GM23338 (cell line): ENCODE data around the gene CPT1C. TPM values are rescaled to one million over a fixed set of nuclear protein-coding genes. Genes with fewer than 3 reads are reported as not detected.

ENCODE experiments used
- ATAC-seq: fragments of 200-7000 bp; cut with Tn5 transposase; 3 replicates; pipeline ENCODE4 v1.9.1; 2020
- DNase-seq: peaks from one replicate; pipeline ENCODE4 v3.0.0-alpha.2; 2015; ENCODE audit warnings: low spot score
- H2AFZ ChIP-seq: fragments of 200-600 bp; sonication (generic); 2 replicates; pipeline ENCODE4 v1.8.0; 2016; ENCODE audit warnings: antibody characterized with exemption, mild to moderate bottlenecking, moderate library complexity
- H3F3A ChIP-seq: fragments of 200-600 bp; sonication (generic); replicated peaks from 2 replicates; pipeline ENCODE4 v1.8.0; 2017; ENCODE audit warnings: antibody characterized with exemption, mixed run types, low read depth
- H3K27ac ChIP-seq: fragments of 200-600 bp; sonication (generic); 2 replicates; pipeline ENCODE4 v1.6.1; 2016; ENCODE audit warnings: low read depth
- H3K27me3 ChIP-seq: fragments of 200-600 bp; sonication (generic); 2 replicates; pipeline ENCODE4 v1.8.0; 2016; ENCODE audit warnings: mild to moderate bottlenecking, mixed run types, moderate library complexity; ENCODE audit not compliant: insufficient read depth
- H3K36me3 ChIP-seq: fragments of 200-600 bp; sonication (generic); 2 replicates; pipeline ENCODE4 v1.8.0; 2016; ENCODE audit warnings: mild to moderate bottlenecking; ENCODE audit not compliant: insufficient read depth
- H3K4me1 ChIP-seq: fragments of 200-600 bp; sonication (generic); 2 replicates; pipeline ENCODE4 v1.8.0; 2016; ENCODE audit warnings: mild to moderate bottlenecking, moderate library complexity; ENCODE audit not compliant: insufficient read depth
- H3K4me2 ChIP-seq: fragments of 200-600 bp; sonication (generic); 2 replicates; pipeline ENCODE4 v1.7.1; 2017; ENCODE audit warnings: mixed run types
- H3K4me3 ChIP-seq: fragments of 200-600 bp; sonication (generic); 2 replicates; pipeline ENCODE4 v1.6.1; 2016; ENCODE audit warnings: mixed run types
- H3K79me2 ChIP-seq: fragments of 200-600 bp; sonication (generic); replicated peaks from 2 replicates; pipeline ENCODE4 v1.8.0; 2017; ENCODE audit warnings: mild to moderate bottlenecking; ENCODE audit not compliant: insufficient read depth
- H3K9me2 ChIP-seq: fragments of 200-600 bp; sonication (generic); 2 replicates; pipeline ENCODE4 v1.8.0; 2017; ENCODE audit not compliant: insufficient read depth
- H4K20me1 ChIP-seq: fragments of 200-600 bp; sonication (generic); replicated peaks from 2 replicates; pipeline ENCODE4 v1.8.0; 2017; ENCODE audit warnings: mild to moderate bottlenecking; ENCODE audit not compliant: insufficient read depth
- H3K27ac Mint-ChIP-seq: 2 replicates; pipeline ENCODE4 v1.8.0; 2020; ENCODE audit warnings: inconsistent platforms, mild to moderate bottlenecking, moderate library complexity, mixed read lengths
- H3K27me3 Mint-ChIP-seq: 3 replicates; pipeline ENCODE4 v1.8.0; 2022; ENCODE audit warnings: low read depth, mild to moderate bottlenecking, moderate library complexity, mixed read lengths, inconsistent platforms; ENCODE audit not compliant: insufficient read depth, poor library complexity
- H3K36me3 Mint-ChIP-seq: 3 replicates; pipeline ENCODE4 v1.8.0; 2021; ENCODE audit warnings: low read depth, mild to moderate bottlenecking, inconsistent platforms, moderate library complexity, mixed read lengths
- H3K4me1 Mint-ChIP-seq: 3 replicates; pipeline ENCODE4 v1.8.0; 2020; ENCODE audit warnings: mild to moderate bottlenecking, inconsistent platforms, mixed read lengths
- H3K4me3 Mint-ChIP-seq: 3 replicates; pipeline ENCODE4 v1.8.0; 2021; ENCODE audit warnings: moderate library complexity, mild to moderate bottlenecking, inconsistent platforms, mixed read lengths
- H3K9me3 Mint-ChIP-seq: 3 replicates; pipeline ENCODE4 v1.8.0; 2020; ENCODE audit warnings: moderate library complexity, mild to moderate bottlenecking, inconsistent platforms, mixed read lengths
- EZH2 ChIP-seq: fragments of 200-600 bp; sonication (generic); IDR thresholded peaks from one replicate; pipeline ENCODE4 v1.8.0; 2017; ENCODE audit warnings: antibody characterized with exemption, mild to moderate bottlenecking, low read depth; ENCODE audit not compliant: unreplicated experiment
- EZH2phosphoT487 ChIP-seq: fragments of 200-600 bp; sonication (generic); IDR thresholded peaks from one replicate; pipeline ENCODE4 v1.8.1; 2018; ENCODE audit warnings: antibody characterized with exemption; ENCODE audit not compliant: unreplicated experiment
- JUNB ChIP-seq: IDR thresholded peaks from one replicate; pipeline ENCODE4 v1.6.1; 2016; ENCODE audit warnings: antibody characterized with exemption; ENCODE audit not compliant: unreplicated experiment
- REST ChIP-seq: IDR thresholded peaks from one replicate; pipeline ENCODE4 v1.6.1; 2018; ENCODE audit warnings: antibody characterized with exemption; ENCODE audit not compliant: unreplicated experiment
- STAT1 ChIP-seq: IDR thresholded peaks from one replicate; pipeline ENCODE4 v1.6.1; 2016; ENCODE audit warnings: antibody characterized with exemption; ENCODE audit not compliant: unreplicated experiment
- ZNF114 ChIP-seq: fragments of 250-450 bp; sonication (Bioruptor Pico); IDR thresholded peaks from 2 replicates; pipeline ENCODE4 v1.5.0; 2020; ENCODE audit warnings: mild to moderate bottlenecking, moderate library complexity
- polyA plus RNA-seq: library from polyadenylated mRNA; unstranded; fragments of >200 nt; fragmentation: Nextera tagmentation; extraction: Ambion mirVana; gene quantifications from 2 replicates; pipeline ENCODE4 v1.2.1, GENCODE V29; 2016
- total RNA-seq: library from RNA; depleted of rRNA; stranded (reverse); fragments of >200 nt; shearing (Covaris generic); gene quantifications from 2 replicates; pipeline ENCODE4 v1.2.3, GENCODE V29; 2014
- TF ChIP-seq, protein P1 (sequence below): IDR thresholded peaks from 2 replicates; pipeline ENCODE4 v1.6.1; 2016; ENCODE audit warnings: antibody characterized with exemption

CPT1C gene
- total and polyA plus RNA-seq, 2 experiments from 2014 or later: 63.4 to 77.3 TPM

DNA sequence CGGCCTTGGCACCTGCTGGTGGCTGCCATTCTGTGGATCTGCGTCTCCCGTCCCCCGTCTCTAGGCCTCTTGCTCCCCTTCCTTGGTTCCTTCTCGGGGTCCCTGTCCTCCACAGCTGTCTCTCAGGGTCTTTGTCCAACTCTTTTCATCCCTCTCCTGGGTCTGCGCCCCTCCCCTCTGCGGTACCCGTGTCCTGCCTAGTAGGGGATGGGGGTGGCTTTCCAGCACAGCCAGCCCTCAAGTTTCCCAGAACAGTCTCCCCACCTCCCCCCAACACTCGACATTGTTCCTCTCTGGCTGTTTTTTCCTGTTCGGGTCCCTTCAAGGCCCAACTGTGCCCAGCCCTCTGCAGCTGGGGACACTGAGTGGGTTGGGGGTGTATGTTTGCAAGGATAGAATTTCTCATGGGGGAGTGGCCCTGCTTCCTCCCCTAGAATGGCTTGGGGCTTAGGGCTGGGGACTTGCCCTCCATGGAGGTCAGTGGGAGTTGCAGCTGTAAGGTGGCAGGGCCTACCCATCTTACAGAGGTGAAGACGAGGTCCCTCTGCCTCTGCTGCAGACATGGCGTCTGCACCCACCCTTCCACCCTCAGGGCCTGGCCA lies 2.3 kb upstream of the CPT1C start (continued):
- TF ChIP-seq, protein P1, sequence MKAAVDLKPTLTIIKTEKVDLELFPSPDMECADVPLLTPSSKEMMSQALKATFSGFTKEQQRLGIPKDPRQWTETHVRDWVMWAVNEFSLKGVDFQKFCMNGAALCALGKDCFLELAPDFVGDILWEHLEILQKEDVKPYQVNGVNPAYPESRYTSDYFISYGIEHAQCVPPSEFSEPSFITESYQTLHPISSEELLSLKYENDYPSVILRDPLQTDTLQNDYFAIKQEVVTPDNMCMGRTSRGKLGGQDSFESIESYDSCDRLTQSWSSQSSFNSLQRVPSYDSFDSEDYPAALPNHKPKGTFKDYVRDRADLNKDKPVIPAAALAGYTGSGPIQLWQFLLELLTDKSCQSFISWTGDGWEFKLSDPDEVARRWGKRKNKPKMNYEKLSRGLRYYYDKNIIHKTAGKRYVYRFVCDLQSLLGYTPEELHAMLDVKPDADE: no peak
- no peak for TF ChIP-seq JUNB
- TF ChIP-seq EZH2: no peak
- TF ChIP-seq STAT1: no peak
- no peak for TF ChIP-seq REST
- TF ChIP-seq ZNF114 (CRISPR knock-in tag): no peak

DNA sequence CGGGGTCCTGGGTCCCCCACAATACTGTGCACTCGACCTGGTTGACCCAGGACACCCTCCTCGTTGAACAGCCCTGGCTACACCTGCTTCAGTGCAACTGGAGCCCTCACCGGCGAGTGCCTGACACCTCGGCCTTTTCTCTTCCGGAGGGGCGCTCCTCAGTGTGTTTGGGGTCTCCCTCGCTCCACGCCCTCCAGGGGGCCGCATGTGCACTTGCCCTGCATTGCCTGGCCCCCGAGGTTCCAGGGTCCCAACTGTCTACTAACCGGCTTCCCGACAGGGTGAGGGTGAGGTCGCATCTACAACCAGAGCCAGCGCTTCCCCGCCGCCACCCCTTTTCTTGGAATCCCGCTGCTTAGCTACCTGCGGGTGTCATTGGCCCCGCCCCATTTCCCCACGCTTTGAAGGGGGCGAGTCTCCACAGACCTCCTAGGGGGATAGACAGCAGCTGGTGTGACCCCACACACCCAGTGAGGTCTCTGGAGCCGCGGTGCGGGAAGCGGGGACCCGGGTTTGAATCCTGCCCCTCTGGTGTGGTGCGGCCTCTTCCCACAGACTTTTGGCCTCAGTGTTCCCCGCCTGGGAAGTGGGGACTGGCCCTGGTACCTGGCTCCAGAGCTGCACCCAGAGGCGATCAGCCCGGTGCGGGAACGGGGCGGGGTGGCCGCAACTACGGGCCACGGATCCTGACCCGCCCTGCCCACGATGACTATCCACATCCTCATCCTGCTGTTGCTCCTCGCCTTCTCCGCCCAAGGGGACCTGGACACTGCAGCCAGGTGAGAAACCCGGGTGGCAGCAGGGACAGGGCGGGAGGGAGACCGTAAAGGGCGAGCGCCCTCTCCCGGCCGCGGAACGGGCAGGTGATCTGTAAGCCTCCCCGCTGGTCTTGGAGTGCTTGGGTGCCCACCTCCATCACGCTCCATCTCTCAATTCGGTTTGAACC lies 1.5 kb upstream of the CPT1C start, which contains the start of gene ADM5:
Gene ADM5, plus strand, starts transcription at position 462 of the 946 bp plus-strand sequence. Its CDS starts 244 bp downstream, at position 706.
- no peaks in the 10 kb centered on the region for H3K9me2 ChIP-seq
- H3K4me1 ChIP-seq: peaks cover 29% of the 10 kb centered on the region
- peaks cover 58% of the 10 kb centered on the region for H3F3A ChIP-seq
- DNase-seq (peak; percentile 85), ATAC-seq (peak; percentile 62)
- peak within 1 kb of the TSS; percentile 99 for H3K4me2 ChIP-seq
- Mint-ChIP-seq H3K4me3 (peak within 1 kb of the TSS; percentile 94), H3K27ac (peak within 1 kb of the TSS; percentile 95), H3K4me1 (peaks cover 44% of the 10 kb centered on the region), H3K9me3 (peaks cover 8% of the 10 kb centered on the region), H3K27me3 (peaks cover 39% of the 10 kb centered on the region), H3K36me3 (peaks cover 49% of the 10 kb centered on the region)
- H3K4me3 ChIP-seq: peak within 1 kb of the TSS; percentile 97
- peak within 1 kb of the TSS; percentile 85 for H3K27ac ChIP-seq
- no peak within 1 kb of the TSS; the same call in 1 of the 2 replicates for H2AFZ ChIP-seq
- H3K27me3 ChIP-seq: no peaks in the 10 kb centered on the region
- H4K20me1 ChIP-seq: peaks cover 25% of the 10 kb centered on the region
- H3K36me3 ChIP-seq: peaks cover 12% of the 10 kb centered on the region
- peaks cover 18% of the 10 kb centered on the region for H3K79me2 ChIP-seq
- TF ChIP-seq STAT1 (no peak), JUNB (no peak), EZH2phosphoT487 (no peak), REST (no peak), EZH2 (no peak)
